Panc1 (cell line): ENCODE results near the gene RANGRF. TPM values are rescaled to one million over a fixed set of nuclear protein-coding genes. Genes with fewer than 3 reads are reported as not detected.

Source experiments
- ATAC-seq: fragments of 200-7000 bp; cut with Tn5 transposase; 2 replicates; pipeline ENCODE4 v1.9.1; 2020; ENCODE audit warnings: mild to moderate bottlenecking, moderate library complexity
- BruUV-seq: library from RNA; stranded (reverse); fragments of 400-500 nt; replicated peaks from 2 replicates; lab custom pipeline; 2021; lab: Mats Ljungman, UMichigan
- CTCF ChIA-PET: fragments of 300-600 bp; sonication (Branson Sonifier 250); formaldehyde crosslinking; loops from one replicate; lab custom pipeline; 2022; ENCODE audit warnings: antibody characterized with exemption; lab: Charles Lee
- POLR2A ChIA-PET: fragments of 300-600 bp; sonication (Branson Sonifier 250); formaldehyde crosslinking; loops from one replicate; lab custom pipeline; 2022; ENCODE audit warnings: antibody characterized with exemption; lab: Charles Lee
- DNase-seq: peaks from one replicate; pipeline ENCODE4 v3.0.0-alpha.2; 2010; ENCODE audit warnings: low read depth, low spot score
- H3K27ac ChIP-seq: 2 replicates; pipeline ENCODE4 v1.5.1; 2011; ENCODE audit warnings: mild to moderate bottlenecking, low read length, inconsistent platforms
- H3K27me3 ChIP-seq: fragments of 200-500 bp; sonication (Bioruptor generic); 2 replicates; pipeline ENCODE4 v1.6.0; 2014; ENCODE audit warnings: low read length, inconsistent platforms; ENCODE audit not compliant: control insufficient read depth, insufficient read depth
- H3K36me3 ChIP-seq: fragments of 200-500 bp; sonication (Bioruptor generic); 2 replicates; pipeline ENCODE4 v1.5.1; 2014; ENCODE audit warnings: inconsistent platforms, mild to moderate bottlenecking, low read length, moderate library complexity; ENCODE audit not compliant: control insufficient read depth, insufficient read depth
- H3K4me1 ChIP-seq: 2 replicates; pipeline ENCODE4 v1.5.1; 2011; ENCODE audit warnings: inconsistent platforms, mild to moderate bottlenecking, low read length, moderate library complexity; ENCODE audit not compliant: control insufficient read depth, insufficient read depth
- H3K4me3 ChIP-seq, 2 experiments: 2 replicates each; pipeline ENCODE4 v1.5.1; 2011 to 2012; ENCODE audit warnings: low read depth in 2 of 2, low read length in 2 of 2, mild to moderate bottlenecking in 2 of 2, inconsistent platforms in 1 of 2, moderate library complexity in 1 of 2
- H3K9me3 ChIP-seq: fragments of 200-500 bp; sonication (Bioruptor generic); 2 replicates; pipeline ENCODE4 v1.5.1; 2014; ENCODE audit warnings: low read depth, mild to moderate bottlenecking, inconsistent platforms, low read length, moderate library complexity; ENCODE audit not compliant: control insufficient read depth, insufficient read depth
- POLR2AphosphoS5 ChIP-seq: IDR thresholded peaks from 2 replicates; pipeline ENCODE4 v1.6.1; 2012; ENCODE audit warnings: mild to moderate bottlenecking, low read depth, low read length, moderate library complexity
- SIN3A ChIP-seq: IDR thresholded peaks from 2 replicates; pipeline ENCODE4 v1.6.1; 2012; ENCODE audit warnings: low read depth, mild to moderate bottlenecking, low read length, moderate library complexity, borderline replicate concordance; ENCODE audit not compliant: insufficient read depth
- TCF7L2 ChIP-seq: IDR thresholded peaks from 2 replicates; pipeline ENCODE4 v1.6.1; 2011; ENCODE audit warnings: mild to moderate bottlenecking, low read depth, low read length, inconsistent platforms
- in situ Hi-C: cut with HindIII; loops from 2 replicates; pipeline ENCODE4 v1.10.0; 2016; ENCODE audit warnings: low sequenced_read_pairs, low pct_unique_long_range_greater_than_20kb
- intact Hi-C: fragments of 100-400 bp; cut with micrococcal nuclease; formaldehyde crosslinking; loops from one replicate; pipeline ENCODE4 v1.10.0; 2022; ENCODE audit not compliant: unreplicated experiment
- total RNA-seq: library from RNA; stranded (reverse); gene quantifications from one replicate; pipeline ENCODE4 v1.2.1, GENCODE V29; 2021; ENCODE audit not compliant: unreplicated experiment
- TF ChIP-seq, protein P1 (sequence below): fragments of 450-650 bp; IDR thresholded peaks from 2 replicates; pipeline ENCODE4 v1.5.1; 2017; ENCODE audit warnings: mild to moderate bottlenecking
- TF ChIP-seq, protein P2 (sequence below), 2 experiments: IDR thresholded peaks; 2 replicates each; pipeline ENCODE4 v1.6.1; 2011 to 2012; ENCODE audit warnings: low read depth in 2 of 2, control low read depth in 1 of 2, low read length in 1 of 2, mild to moderate bottlenecking in 1 of 2, moderate library complexity in 1 of 2; ENCODE audit not compliant: insufficient read depth in 1 of 2

Gene RANGRF
- total RNA-seq, 1 experiment from 2014 or later: 16.7 TPM

DNA sequence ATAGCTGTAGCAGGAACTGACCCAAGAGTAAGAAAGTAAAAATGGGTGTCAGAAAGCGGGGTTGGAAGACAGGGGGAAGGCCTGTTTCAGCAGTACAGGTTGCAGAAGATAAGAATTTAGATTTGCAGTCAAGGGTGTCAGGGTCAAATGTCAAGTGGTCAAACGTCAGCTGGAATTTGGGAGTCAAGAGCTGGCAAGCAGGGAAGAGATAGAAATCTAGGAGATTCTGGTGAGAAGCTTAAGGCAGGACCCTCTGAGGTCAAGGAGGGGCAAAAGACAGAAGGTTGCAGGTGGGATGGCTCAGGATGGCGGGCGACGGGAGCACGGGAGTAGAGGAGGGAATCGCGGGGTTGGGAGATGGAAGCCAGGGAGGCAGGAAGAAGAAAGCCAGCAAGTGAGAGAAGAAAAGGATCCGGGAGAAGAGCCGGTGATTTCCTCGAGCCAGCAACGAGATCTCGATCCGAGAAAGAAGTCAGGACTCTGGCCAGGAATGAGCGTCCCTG is 6.4 kb downstream of the RANGRF start:
- Histone ChIP-seq H3K4me3 (peak overlapping the region; percentile 58 to 67), H3K9me3 (no peaks in the 10 kb centered on the region), H3K4me1 (peaks cover 18% of the 10 kb centered on the region), H3K27ac (peak overlapping the region; percentile 92), H3K36me3 (no peaks in the 10 kb centered on the region), H3K27me3 (no peaks in the 10 kb centered on the region)
- peak; percentile 47 for ATAC-seq
- DNase-seq: no peak
- ChIA-PET POLR2A (interaction anchor here (1.0 to 2.0 kb wide), 3 partner anchors 39 to 48 kb away, joined by 3 to 9 read pairs (median 3); no protein-coding TSS in a partner anchor), CTCF (no interaction called here)
- TF ChIP-seq, protein P1, sequence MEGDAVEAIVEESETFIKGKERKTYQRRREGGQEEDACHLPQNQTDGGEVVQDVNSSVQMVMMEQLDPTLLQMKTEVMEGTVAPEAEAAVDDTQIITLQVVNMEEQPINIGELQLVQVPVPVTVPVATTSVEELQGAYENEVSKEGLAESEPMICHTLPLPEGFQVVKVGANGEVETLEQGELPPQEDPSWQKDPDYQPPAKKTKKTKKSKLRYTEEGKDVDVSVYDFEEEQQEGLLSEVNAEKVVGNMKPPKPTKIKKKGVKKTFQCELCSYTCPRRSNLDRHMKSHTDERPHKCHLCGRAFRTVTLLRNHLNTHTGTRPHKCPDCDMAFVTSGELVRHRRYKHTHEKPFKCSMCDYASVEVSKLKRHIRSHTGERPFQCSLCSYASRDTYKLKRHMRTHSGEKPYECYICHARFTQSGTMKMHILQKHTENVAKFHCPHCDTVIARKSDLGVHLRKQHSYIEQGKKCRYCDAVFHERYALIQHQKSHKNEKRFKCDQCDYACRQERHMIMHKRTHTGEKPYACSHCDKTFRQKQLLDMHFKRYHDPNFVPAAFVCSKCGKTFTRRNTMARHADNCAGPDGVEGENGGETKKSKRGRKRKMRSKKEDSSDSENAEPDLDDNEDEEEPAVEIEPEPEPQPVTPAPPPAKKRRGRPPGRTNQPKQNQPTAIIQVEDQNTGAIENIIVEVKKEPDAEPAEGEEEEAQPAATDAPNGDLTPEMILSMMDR: no peak
- no peak for TF ChIP-seq SIN3A
- TF ChIP-seq, protein P2, sequence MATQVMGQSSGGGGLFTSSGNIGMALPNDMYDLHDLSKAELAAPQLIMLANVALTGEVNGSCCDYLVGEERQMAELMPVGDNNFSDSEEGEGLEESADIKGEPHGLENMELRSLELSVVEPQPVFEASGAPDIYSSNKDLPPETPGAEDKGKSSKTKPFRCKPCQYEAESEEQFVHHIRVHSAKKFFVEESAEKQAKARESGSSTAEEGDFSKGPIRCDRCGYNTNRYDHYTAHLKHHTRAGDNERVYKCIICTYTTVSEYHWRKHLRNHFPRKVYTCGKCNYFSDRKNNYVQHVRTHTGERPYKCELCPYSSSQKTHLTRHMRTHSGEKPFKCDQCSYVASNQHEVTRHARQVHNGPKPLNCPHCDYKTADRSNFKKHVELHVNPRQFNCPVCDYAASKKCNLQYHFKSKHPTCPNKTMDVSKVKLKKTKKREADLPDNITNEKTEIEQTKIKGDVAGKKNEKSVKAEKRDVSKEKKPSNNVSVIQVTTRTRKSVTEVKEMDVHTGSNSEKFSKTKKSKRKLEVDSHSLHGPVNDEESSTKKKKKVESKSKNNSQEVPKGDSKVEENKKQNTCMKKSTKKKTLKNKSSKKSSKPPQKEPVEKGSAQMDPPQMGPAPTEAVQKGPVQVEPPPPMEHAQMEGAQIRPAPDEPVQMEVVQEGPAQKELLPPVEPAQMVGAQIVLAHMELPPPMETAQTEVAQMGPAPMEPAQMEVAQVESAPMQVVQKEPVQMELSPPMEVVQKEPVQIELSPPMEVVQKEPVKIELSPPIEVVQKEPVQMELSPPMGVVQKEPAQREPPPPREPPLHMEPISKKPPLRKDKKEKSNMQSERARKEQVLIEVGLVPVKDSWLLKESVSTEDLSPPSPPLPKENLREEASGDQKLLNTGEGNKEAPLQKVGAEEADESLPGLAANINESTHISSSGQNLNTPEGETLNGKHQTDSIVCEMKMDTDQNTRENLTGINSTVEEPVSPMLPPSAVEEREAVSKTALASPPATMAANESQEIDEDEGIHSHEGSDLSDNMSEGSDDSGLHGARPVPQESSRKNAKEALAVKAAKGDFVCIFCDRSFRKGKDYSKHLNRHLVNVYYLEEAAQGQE (IDR thresholded peaks at IDR 0.05; ENCODE audit: insufficient read depth in 1 of 2, low read depth in 2 of 2, low read length in 1 of 2): no peak
- no peak for TF ChIP-seq POLR2AphosphoS5
- no peak for TF ChIP-seq TCF7L2
- BruUV-seq: TSS peak; percentile 87
- in situ Hi-C loops (no loop called here), intact Hi-C loops (no loop called here)

DNA sequence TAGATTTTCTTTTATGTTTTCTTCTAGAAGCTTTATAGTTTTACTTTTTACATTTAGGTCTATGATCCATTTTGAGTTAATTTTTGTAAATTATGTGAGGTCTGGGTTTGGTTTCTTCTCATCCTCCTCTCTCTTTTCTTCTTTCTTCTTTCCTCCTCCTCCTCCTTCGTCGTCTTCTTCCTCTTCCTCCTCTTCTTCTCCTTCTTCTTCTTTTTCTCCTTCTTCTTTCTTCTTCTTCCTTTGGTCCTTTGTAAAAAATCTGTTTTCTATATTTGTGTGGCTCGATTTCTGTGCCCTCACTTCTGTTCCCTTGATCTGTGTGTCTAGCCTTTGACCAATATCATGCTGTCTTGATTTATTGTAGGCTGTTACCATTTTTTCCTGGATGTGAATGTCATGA is 11.8 kb downstream of the RANGRF start:
- H3K4me3 ChIP-seq: no peak overlapping the region
- H3K9me3 ChIP-seq: no peaks in the 10 kb centered on the region
- no peak for ATAC-seq
- H3K36me3 ChIP-seq: no peaks in the 10 kb centered on the region
- H3K4me1 ChIP-seq: no peaks in the 10 kb centered on the region
- no peaks in the 10 kb centered on the region for H3K27me3 ChIP-seq
- intact Hi-C loops: no loop called here
- in situ Hi-C loops: no loop called here
- DNase-seq: no peak
- no TSS peak for BruUV-seq
- no peak overlapping the region for H3K27ac ChIP-seq
- TF ChIP-seq, protein P1: no peak
- no peak for TF ChIP-seq POLR2AphosphoS5
- TF ChIP-seq SIN3A: no peak
- no peak for TF ChIP-seq TCF7L2
- TF ChIP-seq, protein P2 (IDR thresholded peaks at IDR 0.05; ENCODE audit: insufficient read depth in 1 of 2, low read depth in 2 of 2, low read length in 1 of 2): no peak
- CTCF ChIA-PET: interaction anchor here (1.0 kb wide), 1 partner anchor 78 kb away, joined by 3 read pairs; no protein-coding TSS in a partner anchor
- POLR2A ChIA-PET: interaction anchor here (0.6 kb wide), 1 partner anchor 29 kb away, joined by 8 read pairs; no protein-coding TSS in a partner anchor
